Stimulated activated CD4-positive, alpha-beta T cell treated with anti-CD3 and anti-CD28 coated beads, Interleukin-2, amount 100 ng/mL, for 4 hours (primary cell): Measurements from ENCODE around the gene PROCA1.
"Not testable (repeated sequence)": the region's sequence is repeated elsewhere in the genome, so short reads cannot be mapped to it uniquely, and the experiment has no call there.

Source experiments
- DNase-seq: peaks from one replicate; pipeline ENCODE4 v3.0.0-alpha.2; 2020; ENCODE audit warnings: low read depth

PROCA1 gene

GRCh38 chr17:28725660-28726225 lies 14.1 kb upstream of the PROCA1 start:
- DNase-seq: no peak

DNA sequence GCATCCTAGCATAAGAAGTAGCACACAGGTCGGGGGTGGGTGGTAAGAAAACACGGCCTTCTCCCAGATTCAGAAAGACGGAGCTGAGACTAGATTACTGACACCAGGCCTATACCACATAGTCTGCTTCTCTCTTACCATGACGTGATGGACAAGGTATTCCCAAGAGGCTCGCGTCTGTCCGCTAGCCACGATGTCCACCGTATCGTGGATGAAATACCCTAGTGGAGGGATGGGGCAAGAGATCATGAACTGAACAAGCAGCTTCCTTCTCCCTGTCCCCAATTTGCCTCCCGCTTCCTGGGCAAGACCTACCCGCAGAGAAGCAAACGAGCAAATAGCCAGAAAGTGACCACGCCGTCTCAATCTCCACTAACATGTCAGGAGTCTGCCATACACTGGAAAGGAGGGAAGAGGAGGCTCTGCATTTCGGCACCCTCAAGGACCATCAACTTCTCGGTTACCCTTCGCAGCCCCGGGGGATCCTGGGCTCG lies 13.5 kb upstream of the PROCA1 start:
- no peak for DNase-seq

DNA sequence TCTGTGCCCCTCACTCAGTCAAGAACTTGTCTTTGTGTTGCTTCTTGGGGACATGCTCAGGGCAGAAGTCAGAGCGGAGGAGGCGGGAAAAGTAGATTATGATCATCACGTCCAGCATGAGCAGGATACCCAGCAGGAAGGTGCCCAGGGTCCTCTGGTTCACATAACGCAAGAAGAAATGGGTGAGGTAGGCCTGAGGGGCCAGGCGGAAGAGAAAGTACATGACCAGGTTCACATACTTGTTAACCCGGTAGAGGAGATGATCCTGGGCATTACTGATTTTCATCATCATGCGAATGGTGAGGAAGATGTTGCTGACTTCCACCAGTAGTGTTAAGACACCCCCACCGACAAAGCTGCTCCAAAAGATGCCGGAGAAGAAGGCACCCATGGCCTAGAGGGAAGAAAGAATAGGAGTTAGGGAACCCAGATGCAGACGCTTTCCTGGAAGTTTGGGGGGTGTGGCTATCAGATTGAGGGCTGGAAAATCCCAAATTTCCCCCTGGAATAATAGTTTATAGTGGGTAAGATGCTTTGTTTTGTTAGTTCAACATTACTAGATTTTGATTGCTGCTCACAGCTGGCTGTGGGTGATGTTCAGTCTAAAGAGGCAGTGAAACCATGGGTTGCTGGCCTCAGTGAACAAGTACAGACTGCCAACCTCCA lies 12.9 kb upstream of the PROCA1 start:
- DNase-seq: no peak

GRCh38 chr17:28723836-28724499 lies 12.3 kb upstream of the PROCA1 start:
- DNase-seq: not testable (repeated sequence)

DNA sequence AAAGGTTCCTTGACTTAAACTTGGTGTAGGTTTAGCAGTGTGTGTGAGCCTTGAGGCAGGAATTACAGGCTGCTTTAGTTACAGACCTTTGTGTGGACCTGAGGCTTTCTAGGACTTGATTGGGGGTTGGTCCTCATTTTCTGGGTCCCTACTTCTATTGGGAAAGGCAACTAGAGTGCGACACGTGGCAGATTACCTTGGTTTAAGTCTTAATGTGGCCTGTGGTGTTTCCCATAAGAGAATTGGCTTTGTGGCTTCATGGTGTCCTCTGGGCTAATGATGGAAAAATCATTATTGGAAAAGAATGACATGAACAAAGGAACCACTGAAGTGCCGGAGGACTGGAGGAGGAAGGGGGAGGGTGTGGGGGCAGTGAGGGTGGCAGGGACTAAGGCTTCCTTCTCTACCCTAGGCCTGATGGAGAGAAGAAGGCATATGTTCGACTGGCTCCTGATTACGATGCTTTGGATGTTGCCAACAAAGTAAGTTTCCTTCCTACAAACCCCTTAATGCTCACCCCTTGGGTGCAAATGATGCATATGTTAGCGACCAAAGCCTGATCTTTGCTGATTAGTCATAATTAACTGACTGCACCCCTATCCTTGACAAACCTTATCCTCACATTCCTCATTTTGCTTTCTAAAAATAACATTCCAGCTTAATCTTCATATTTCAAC lies 11.6 kb upstream of the PROCA1 start:
- DNase-seq: no peak

DNA sequence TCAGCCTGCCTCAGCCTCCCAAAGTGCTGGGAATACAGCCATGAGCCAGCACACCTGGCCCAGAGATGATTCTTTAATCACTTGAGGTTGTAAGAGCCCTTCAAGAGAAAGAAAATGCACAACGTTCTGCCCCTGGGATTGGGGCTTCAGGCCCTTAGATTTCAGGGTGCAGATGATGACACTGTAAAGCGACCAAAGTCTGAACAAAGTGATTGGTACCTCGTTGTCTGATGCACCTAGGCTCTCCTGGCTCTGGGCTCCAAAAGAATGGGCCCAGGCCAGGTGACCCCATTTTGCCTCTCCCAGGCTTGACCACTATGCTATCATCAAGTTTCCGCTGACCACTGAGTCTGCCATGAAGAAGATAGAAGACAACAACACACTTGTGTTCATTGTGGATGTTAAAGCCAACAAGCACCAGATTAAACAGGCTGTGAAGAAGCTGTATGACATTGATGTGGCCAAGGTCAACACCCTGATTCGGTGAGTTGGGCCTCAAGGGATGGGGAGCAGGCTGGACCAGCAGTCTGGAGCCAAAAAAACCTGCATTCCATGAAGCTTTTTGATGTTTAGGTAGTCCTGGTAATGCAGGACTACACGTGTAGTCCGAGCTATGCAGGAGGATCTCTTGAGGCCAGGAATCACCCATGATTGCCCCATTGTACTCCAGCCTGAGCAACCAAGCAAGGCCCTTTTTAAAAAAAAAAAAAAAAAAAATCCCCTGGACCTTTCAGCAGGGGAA lies 10.9 kb upstream of the PROCA1 start:
- no peak for DNase-seq

- not testable (repeated sequence) for DNase-seq
Measured at GRCh38 chr17:28720997-28721329, 9.3 kb upstream of the PROCA1 start.

DNA sequence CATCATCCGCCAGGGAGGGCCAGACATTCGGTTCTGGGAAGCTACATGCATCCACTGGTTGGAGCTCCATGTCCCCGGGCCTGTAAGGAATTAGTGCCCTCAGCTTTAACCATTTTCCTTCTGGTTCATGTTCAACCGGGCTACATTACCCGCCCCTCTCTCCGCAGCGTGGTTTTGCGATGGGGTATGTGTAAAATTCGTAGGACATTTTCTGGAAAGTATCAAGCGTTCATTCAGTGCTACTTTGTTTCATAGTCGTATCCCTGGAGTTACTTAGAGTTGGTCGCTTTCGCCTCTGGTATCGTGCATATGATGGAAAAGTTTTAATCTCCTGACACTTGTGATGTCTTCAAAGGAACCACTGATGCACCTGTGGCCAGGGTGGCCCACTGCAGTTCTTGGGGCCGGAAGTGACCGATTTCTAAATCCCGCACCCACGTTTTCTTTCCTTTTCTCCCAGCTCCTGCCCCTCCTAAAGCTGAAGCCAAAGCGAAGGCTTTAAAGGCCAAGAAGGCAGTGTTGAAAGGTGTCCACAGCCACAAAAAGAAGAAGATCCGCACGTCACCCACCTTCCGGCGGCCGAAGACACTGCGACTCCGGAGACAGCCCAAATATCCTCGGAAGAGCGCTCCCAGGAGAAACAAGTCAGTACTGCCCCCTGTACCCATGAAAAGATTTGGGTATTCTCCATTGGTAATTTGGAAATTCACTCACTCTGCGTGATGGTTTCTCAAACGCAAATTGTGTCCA lies 8.7 kb upstream of the PROCA1 start:
- no peak for DNase-seq

- no peak for DNase-seq
Measured at GRCh38 chr17:28719021-28719433, 7.3 kb upstream of the PROCA1 start.

- no peak for DNase-seq
Measured at GRCh38 chr17:28718333-28719020, 6.8 kb upstream of the PROCA1 start.

DNA sequence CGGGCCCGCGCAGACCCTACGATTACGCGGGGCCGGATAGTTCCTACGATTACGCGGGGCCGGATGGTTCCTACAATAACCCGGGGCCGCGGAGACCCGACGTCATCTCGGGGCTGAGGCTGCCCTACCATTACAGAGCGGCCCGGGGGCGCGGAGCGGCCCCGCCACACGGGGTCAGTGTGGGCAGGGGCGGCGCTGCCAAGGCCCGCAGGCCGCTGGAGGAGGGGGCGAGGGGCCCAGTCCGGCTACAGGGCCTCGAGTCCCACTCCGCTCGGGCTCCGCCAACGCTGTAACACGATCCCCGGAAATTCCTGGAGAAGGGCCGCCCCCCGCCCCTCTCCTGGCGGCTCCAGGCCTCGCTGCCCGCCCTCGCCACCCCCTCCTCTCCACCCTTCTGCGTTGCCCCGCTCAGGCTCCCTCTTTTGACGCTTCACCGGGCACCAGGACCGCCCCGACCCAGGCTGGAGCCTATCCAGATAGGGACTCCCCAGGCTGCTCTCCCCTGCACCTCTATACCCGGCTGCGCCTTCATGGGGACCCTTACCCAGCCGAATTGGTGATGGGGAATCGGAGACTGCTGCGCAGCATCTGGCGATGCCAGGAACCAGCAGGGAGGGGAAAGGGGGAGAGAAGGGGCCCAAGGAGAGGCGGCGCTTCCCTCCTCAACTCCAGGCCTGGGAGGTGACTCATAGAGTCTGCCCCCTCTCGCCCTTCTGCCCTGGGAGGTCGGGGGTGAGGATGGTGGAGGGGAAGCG lies 6.1 kb upstream of the PROCA1 start, which contains the start of gene RAB34:
Gene RAB34, minus strand, starts transcription at position 291 of the 755 bp plus-strand sequence. CDS start 602 bp downstream, outside the sequence.
- DNase-seq: no peak

DNA sequence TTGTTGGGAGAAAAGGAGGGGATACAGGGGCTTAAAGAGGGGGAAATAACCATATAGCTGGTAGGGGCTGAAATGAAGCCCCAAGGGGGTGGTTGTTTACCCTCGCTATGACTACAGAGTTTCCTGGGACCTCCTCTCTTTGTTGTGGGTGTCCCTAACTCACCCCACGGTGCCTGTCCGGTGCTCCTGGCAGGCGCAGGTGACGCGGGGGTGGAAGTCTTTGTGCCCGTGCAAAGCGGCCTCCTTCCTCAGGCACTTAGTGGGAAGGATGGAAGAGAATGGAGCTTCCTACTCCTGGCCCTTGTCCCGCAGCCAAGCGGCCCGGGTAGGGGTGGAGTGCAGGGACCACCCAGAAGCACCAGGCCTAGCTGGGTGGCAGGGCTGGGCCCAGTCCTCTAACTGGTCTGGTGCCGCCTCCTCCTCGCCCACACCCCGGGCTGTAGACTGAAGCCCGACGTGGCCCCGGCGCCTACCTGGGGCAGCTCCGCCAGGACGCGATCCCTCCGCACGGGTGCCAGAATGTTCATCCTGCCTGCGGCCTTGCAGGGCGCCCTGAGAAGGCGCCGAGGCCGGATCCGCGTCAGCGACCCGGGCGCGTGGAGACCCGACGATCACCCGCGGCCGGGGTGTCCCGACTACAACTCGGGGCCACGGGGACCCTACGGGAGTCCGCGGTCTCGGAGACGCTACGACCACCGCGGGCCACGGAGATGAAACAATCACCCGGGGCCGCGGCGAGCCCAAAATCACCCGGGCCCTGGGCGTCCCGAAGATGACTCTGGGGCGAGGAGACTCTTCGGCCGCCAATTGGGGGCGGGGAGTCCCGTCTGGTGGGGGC lies 5.3 kb upstream of the PROCA1 start:
- no peak for DNase-seq

DNA sequence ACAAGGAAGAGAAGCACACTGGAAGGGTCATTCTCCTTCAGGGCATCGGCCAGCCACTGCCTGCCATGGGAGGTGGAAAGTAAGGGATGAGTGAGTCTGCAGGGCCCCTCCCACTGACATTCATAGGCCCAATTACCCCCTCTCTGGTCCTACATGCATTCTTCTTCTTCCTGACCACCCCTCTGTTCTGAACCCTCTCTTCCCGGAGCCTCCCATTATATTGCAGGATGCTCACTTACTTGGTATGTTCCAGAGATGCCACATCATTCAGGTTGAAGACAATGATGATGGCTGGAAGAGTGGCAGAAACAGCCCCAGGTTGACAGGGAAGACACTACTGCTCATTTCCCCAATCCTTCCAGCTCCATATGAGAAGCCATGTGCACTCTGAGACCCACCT lies 3.5 kb upstream of the PROCA1 start:
- DNase-seq: no peak

DNA sequence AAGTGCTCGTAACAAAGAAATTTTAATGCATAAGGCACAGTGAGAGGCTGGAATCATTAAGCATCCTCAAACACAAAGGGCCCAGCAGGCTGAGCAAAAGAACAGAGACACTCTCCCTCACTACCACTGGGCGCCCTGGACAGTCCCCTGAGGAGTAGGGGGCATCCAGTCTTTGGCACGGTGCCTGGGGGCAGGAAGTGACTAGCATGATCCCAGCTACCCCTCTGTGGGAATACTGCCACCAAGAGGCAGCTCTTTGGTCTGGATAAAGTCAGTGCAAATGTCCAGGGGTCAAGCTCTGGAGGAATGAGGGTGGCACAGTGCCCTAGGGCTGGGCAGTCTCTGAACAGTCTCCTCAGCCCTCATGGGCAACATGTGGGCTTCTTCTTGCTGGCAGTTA lies 2.6 kb upstream of the PROCA1 start:
- no peak for DNase-seq

DNA sequence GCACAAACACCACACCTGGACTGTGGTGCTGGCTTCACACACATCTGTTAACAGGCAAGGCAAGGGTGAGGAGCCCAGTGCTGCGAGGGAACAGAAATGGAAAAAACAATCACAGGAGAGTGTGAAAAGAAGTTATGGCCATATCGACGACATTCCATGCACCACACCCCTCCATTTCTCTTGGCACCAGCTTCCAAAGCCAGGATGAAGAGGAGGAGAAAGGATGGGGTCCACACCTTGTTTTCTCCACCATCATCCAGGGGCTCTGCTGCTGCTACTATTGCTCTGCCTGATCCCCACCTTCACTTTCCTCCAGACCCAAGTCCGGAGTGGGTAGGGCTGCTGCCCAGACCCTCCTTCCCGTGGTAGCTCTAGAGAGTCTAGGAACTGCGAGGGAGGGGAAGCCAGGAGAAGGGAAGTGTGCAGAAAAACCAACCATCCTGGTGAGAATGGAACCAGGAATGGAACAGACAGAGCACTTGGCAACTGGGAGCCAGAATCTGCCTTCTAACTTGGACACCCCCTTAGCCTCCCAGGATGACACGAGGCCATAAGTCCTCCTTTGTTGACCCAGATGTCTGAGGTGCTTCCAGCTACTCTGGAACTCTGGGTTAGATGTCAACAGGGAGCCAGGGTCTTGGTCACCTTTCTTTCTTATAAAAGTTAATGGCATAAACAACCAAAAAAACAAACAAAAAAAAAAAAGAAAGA lies 1.2 kb upstream of the PROCA1 start:
- no peak for DNase-seq

- DNase-seq: peak; percentile 50
Measured at GRCh38 chr17:28712032-28712704, 480 bp upstream of the PROCA1 start.

DNA sequence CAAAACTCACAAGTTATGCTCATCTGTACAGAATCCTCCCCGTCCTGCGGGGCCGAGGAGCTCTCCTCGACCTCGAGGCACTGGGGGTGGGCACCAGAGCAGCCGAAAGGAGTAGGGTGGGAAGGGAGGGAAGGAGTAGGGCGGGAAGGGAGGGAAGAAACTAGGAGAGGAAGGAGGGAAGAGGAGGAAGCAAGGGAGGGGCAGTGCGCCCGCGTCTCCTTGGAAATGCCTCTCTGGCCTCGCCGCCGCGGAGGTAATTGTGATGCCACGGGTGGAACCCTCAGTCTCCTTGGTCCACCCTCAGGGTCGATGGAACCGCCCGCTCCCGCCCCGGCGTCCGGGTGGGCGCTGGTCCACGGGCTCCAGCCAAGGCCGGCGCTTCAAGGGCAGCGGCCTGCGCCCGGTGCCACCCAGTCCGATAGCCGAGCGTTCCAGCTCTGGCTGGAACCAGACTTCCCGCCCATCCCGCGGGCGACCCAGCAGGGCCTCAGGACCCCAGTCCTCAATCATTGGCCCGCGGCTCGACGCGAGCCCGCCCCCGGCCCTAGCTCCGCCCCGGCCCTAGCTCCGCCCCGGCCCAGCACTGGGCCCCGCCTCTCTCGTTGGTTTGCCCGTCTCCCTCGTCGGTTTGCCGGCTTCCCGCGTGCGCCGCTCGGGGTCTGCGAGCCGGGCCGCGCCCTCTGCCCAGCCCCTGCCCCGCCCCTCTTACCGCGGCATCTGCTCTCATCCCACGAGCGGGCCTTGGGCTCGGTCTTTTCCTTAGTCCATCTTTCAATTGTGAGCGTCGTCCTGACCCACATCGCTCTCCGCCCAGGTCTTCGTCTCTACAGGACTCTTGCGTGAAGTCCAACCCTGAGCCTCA lies 596 bp downstream of the PROCA1 start:
- peak; percentile 87 for DNase-seq
